Peyer's patch (tissue), 4 donors: ENCODE results near the gene PRDX1.
"Not testable (repeated sequence)": the region's sequence is repeated elsewhere in the genome, so short reads cannot be mapped to it uniquely, and the experiment has no call there.

Experiments
- CTCF ChIP-seq, 6 experiments: fragments of 450-650 bp in 4 of 6; fragments of 200-600 bp in 2 of 6; sonication (generic) in 1 of 6; IDR thresholded peaks; one replicate each; pipeline ENCODE4 v1.5.1; 2017 to 2019; ENCODE audit warnings: antibody characterized with exemption in 6 of 6, mild to moderate bottlenecking in 3 of 6, moderate library complexity in 1 of 6
- POLR2A ChIP-seq, 2 donors: fragments of 450-650 bp; IDR thresholded peaks; one replicate each; pipeline ENCODE4 v1.5.1; 2017; ENCODE audit warnings: antibody characterized with exemption in 2 of 2, mild to moderate bottlenecking in 2 of 2, moderate library complexity in 2 of 2

DNA sequence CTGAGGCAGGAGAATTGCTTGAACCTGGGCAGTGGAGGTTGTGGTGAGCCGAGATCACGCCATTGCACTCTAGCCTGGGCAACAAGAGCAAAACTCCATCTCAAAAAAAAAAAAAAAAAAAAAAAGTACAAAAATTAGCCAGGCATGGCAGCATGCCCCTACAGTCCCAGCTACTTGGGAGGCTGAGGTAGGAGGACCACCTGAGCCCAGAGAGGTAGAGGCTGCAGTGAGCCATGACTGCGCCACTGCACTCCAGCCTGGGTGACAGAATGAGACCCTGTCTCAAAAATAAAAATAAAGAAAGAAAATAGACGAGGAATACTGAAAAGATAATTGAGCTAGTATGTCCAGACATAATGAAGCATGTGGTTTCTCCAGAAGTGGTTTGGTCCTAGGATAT lies 3.3 kb downstream of the PRDX1 start:
- not testable (repeated sequence) for TF ChIP-seq CTCF, POLR2A (IDR thresholded peaks at IDR 0.05)
